Astrocyte (in vitro differentiated cells and primary cell): ENCODE results near the gene LILRB3.

Experiments
- CTCF ChIP-seq: IDR thresholded peaks from 2 replicates; pipeline ENCODE4 v1.5.1; 2011; ENCODE audit warnings: low read depth, mild to moderate bottlenecking, inconsistent platforms, low read length, moderate library complexity; ENCODE audit not compliant: insufficient read depth
- EZH2 ChIP-seq: IDR thresholded peaks from 2 replicates; pipeline ENCODE4 v1.6.1; 2012; ENCODE audit warnings: mild to moderate bottlenecking, low read length, inconsistent platforms; ENCODE audit not compliant: insufficient read depth

GRCh38 chr19:54207983-54208783 is 14.6 kb downstream of the LILRB3 start:
- TF ChIP-seq CTCF = no peak
- TF ChIP-seq EZH2 = no peak
